ENCODE results near the gene RNF151. TPM values are rescaled to one million over a fixed set of nuclear protein-coding genes. Genes with fewer than 3 reads are reported as not detected.

The RNF151 gene
- total and polyA plus RNA-seq, 2 of the 13 experiments (the other 11 are each of a cell fraction or from before 2014, with no cell fraction given): not detected

- no peak for TF ChIP-seq ZBTB40 (IDR thresholded peaks at IDR 0.05)
- TF ChIP-seq ZBTB40 (CRISPR knock-in tag; IDR thresholded peaks at IDR 0.05): no peak
- peak; percentile 48; the same call in 1 of the 2 replicates for TF ChIP-seq ZNF710 (CRISPR knock-in tag; IDR thresholded peaks at IDR 0.05; ENCODE audit: borderline replicate concordance)
- TF ChIP-seq ZNF687 (CRISPR knock-in tag; IDR thresholded peaks at IDR 0.05): peak; percentile 95
- TF ChIP-seq SP140L (CRISPR knock-in tag; IDR thresholded peaks at IDR 0.05; ENCODE audit: borderline replicate concordance): no peak
- TF ChIP-seq ZEB1 (IDR thresholded peaks at IDR 0.05; ENCODE audit: insufficient replicate concordance, low read depth): no peak
- 0 out of 2 replicates have a peak, but pooled peaks have one; percentile 19 for TF ChIP-seq MTERF4 (CRISPR knock-in tag; IDR thresholded peaks at IDR 0.05)
- TF ChIP-seq ZNF784 (CRISPR knock-in tag; IDR thresholded peaks at IDR 0.05; ENCODE audit: borderline replicate concordance): no peak
Observed at GRCh38 chr16:1942810-1943726, 23.6 kb upstream of the RNF151 start, which contains the start of gene MSRB1 (continued).

All from HepG2 (cell line).